CD4-positive, alpha-beta T cell treated with Interleukin-6 at 100 ng/mL for 8 hours (primary cell): ENCODE data around the gene ZFP14.
"Not testable (repeated sequence)": the region's sequence is repeated elsewhere in the genome, so short reads cannot be mapped to it uniquely, and the experiment has no call there.

Experiments
- DNase-seq: peaks from one replicate; pipeline ENCODE4 v3.0.0-alpha.2; 2020; ENCODE audit warnings: mixed read lengths, low spot score

The ZFP14 gene

GRCh38 chr19:36330216-36330615, 48.8 kb downstream of the ZFP14 start:
- DNase-seq = no peak

- not testable (repeated sequence) for DNase-seq
Measured at GRCh38 chr19:36329534-36329933, 49.5 kb downstream of the ZFP14 start.

- not testable (repeated sequence) for DNase-seq
Measured at GRCh38 chr19:36326649-36327048, 52.4 kb downstream of the ZFP14 start.

GRCh38 chr19:36315164-36315563, 63.8 kb downstream of the ZFP14 start:
- DNase-seq = not testable (repeated sequence)

- DNase-seq = not testable (repeated sequence)
Measured at GRCh38 chr19:36314053-36314452, 64.9 kb downstream of the ZFP14 start.

GRCh38 chr19:36311098-36311760, 67.8 kb downstream of the ZFP14 start:
- not testable (repeated sequence) for DNase-seq

- not testable (repeated sequence) for DNase-seq
Measured at GRCh38 chr19:36310416-36310990, 68.5 kb downstream of the ZFP14 start.

- DNase-seq = not testable (repeated sequence)
Measured at GRCh38 chr19:36309759-36310158, 69.2 kb downstream of the ZFP14 start.

- not testable (repeated sequence) for DNase-seq
Measured at GRCh38 chr19:36309309-36309708, 69.7 kb downstream of the ZFP14 start.

- DNase-seq = not testable (repeated sequence)
Measured at GRCh38 chr19:36292317-36292716, 86.7 kb downstream of the ZFP14 start.
